Activated CD8-positive, alpha-beta memory T cell treated with anti-CD3 and anti-CD28 coated beads, Interleukin-2, amount 50 U/mL, for 4 hours (primary cell): ENCODE measurements around the gene IQGAP2.
"Not testable (repeated sequence)": the region's sequence is repeated elsewhere in the genome, so short reads cannot be mapped to it uniquely, and the experiment has no call there.

Experiments
- DNase-seq: peaks from one replicate; pipeline ENCODE4 v3.0.0-alpha.2; 2020

Gene IQGAP2

DNA sequence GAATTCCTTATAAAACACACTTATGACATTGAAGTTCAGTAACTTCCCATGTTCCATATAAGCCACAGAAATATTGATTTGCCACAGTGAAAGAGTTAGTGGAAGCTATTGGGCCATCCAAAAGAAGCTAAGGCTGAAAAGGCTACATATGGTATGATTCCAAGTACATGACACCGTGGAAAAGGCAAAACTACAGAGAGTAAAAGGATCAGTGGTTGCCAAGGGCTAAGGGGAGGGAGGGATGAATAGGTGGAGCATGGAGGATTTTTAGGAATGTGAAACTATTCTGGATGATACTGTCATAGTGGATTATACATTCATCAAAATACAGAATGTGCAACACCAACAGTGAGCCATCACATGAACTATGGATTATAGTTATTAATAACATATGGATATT, 110.4 kb downstream of the IQGAP2 start:
- DNase-seq, result no peak

GRCh38 chr5:76514292-76514691, 111.2 kb downstream of the IQGAP2 start:
- DNase-seq, result no peak

GRCh38 chr5:76514713-76515112, 111.6 kb downstream of the IQGAP2 start:
- no peak for DNase-seq

DNA sequence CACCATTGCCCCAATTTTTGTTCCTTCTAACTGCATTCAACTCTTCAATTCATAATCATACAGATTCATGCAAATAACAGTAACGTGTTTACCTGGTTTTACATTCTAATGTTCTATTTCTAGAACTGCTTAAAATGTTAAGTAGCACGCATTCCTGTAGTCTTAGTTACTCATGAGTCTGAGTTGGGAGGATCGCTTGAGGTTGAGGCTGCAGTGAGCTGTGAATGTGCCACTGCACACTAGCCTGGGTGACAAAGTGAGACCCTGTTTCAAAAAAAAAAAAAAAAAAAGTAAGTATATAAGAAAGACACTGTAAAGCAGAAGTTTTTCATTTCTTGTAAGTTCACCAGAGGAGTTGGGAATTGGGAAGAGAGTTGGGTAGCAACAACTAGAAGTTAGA, 114.2 kb downstream of the IQGAP2 start:
- no peak for DNase-seq

DNA sequence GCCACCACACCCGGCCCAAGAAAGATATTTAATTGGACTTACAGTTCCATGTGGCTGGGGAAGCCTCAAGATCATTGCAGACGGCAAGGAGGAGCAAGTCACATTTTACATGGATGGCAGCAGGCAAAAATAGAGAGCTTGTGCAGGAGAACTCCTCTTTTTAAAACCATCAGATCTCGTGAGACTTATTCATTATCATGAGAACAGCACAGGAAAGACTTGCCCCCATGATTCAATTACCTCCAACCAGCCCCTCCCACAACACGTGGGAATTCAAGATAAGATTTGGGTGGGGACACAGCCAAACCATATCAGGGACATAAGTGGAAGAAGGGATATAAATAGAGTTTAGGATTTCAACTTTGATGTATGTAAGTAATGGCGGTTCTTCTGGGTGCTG, 115.2 kb downstream of the IQGAP2 start:
- not testable (repeated sequence) for DNase-seq

DNA sequence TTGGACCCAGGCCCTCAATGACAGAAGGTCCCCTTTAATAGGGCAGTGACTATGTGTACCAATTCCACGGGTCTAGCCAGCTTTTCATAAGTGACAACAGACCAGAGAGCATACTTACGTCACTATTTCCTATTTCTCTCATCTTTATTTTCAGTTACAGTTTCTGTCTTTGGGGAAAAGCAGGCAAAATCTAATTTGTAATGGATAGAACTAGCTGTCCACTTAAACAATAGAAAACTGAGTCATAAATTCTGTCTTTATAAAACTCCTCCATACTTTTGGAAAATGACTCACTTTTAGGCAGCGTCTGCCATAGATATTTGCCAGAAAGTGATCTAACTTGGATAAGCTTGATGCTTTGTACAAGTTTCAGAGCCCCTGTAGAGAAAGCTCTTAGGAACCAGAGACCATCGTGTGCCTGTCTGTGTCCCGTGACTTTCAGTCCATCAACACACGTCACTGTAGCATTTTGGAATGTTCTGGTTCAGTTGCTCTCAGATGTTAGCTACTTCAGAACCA, 118.2 kb downstream of the IQGAP2 start:
- DNase-seq, result no peak

DNA sequence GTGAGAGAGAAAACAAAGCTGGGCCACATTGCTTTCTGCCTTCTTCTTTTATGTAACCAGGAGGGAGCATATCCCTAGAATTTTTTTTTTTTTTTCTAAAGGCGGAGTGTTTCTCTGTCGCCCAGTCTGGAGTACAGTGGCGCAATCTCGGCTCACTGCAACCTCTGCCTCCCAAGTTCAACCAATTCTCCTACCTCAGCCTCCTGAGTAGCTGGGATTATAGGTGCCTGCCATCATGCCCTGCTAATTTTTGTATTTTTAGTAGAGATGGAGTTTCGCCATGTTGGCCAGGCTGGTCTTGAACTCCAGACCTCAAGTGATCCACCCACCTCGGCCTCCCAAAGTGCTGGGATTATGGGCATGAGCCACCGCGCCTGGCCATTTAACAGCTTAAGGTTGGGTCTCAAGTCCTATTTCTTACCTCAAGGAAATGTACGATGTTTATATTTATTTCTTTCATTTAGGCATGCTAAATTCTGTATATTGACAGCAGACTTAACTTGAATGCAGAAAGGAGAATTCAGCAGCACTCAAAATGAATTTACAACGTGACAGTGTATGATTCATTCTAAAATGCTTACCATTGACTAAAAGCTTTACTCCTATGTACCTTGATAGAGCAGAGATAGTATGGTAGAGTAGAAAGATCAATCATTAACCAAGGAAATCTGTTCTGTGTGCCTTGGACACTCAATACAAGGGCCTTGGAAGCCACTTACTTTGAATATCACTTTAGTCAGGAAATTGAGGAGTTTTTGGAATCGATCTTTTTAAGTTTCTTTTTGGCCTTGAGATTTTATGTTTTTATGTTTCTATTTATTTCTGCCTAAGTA, 119.2 kb downstream of the IQGAP2 start:
- DNase-seq, result no peak

DNA sequence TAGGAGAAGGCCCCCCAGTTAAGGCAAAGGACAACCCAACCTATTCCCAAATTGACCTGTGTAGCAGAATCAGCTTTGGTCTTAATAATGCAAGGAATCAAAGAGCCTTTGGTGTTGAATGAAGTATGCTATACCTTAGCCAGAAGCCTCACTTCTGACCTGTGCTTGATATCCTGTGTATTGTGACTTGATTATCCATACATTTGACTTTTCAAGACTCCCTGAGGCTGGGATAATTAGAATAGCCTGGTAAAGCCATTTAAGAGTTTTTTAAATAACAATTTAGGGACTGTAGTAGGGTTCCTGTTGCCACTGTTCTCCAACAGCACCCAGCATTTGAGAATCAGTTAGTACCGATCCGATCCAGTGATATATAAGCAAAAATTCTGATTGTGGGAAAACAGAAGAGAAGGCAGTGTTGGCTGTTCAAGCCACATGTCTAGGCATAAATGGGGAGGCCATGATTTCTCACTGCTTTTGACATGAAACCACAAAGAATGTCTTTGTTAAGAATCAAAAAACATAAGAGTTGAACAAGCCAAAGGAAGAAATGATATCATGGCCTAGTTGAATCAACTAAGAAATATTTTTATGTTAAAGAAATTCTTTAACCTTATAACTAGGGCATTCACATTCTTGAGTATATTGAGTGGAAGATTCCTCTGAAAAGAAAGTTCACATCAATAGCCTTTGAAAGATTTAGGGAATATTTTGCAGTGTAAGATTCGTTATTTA, 121.2 kb downstream of the IQGAP2 start:
- DNase-seq, result no peak

DNA sequence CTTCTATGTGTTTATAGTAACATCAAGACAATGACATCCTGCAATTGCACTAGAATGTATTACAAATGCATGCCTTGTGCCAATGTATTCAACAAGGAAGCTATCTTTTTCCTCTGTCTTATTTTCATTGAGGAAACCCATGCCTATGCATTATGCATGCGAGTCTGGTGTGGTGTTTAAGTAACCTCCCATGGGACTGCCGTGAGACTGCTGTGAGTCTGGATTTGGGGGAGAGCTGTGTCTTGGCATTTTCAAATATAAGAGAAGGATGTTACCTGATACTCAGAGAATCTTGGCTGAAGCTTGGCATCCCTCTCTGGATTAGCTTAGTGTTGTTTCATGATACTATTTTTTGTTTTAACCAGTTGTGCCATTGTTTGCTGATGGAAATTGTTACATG, 121.8 kb downstream of the IQGAP2 start:
- no peak for DNase-seq

DNA sequence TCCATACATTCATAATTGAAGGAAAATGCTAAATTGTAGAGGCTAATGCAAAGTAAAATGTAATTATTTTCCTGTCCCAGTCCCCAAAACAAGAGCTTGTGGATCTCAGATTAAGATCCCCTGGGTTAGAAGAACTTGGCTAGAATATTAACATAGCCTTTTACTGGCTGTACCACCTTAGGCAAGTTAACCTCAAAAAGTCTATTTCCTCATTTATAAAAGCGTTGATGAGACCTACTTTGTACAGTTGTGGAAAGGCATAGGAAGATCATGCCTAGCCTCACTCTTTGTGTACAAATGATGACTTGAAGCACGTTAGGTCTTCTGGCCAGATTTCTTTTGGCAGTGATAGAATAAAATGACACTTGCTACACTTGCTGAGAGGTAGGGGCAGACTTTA, 122.9 kb downstream of the IQGAP2 start:
- no peak for DNase-seq

DNA sequence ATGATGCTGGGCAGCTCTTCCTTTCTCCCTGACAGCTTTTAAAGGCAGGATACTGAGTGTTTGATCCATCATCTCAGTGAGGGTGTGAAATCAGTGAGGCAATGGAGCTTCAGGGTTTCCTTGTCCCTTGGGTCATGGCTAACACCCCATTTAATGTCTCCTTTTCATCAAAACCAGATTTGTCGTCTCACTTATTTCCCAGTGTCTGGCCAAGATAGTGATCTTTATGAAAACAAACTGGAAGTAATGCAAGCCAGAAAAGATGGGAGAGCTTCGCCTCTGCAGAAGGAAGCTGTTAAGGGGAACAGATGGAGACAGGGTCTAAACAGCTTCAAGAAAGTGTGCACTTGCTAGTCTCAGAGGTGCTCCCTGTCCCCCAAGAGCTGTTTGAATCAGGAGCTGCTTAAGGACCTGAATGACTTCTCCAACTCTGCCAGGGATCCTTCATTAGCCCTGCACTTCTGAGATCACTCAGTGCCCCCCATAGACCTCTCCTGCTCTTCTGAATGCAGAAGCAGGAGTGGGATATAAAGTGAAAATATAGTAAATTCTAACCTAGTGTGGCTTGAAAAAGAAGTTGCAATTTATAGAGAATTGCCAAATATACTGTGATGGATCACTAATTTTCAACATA, 124.0 kb downstream of the IQGAP2 start:
- DNase-seq, result no peak

DNA sequence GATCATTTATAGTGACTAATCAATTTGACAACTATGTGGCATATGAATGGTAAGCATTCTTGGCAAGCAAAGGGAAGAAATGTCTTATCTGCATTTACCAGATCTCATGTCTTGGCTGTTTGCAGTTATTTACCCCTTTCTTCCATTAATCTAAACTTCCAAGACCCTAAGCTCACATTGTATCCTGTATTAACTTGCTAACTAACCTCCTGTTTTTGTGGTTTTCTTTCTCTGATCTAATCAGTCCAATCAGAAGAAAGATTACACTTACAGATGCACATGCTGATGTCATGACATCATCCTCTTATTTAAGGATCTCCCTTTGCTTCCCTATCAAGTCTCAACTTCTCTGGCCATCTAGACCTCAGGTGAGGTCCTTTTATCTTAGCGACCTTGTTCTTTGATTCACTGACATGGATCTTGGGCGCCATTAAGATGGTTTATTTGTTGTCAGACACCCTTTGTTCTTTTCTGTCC, 124.6 kb downstream of the IQGAP2 start:
- no peak for DNase-seq

DNA sequence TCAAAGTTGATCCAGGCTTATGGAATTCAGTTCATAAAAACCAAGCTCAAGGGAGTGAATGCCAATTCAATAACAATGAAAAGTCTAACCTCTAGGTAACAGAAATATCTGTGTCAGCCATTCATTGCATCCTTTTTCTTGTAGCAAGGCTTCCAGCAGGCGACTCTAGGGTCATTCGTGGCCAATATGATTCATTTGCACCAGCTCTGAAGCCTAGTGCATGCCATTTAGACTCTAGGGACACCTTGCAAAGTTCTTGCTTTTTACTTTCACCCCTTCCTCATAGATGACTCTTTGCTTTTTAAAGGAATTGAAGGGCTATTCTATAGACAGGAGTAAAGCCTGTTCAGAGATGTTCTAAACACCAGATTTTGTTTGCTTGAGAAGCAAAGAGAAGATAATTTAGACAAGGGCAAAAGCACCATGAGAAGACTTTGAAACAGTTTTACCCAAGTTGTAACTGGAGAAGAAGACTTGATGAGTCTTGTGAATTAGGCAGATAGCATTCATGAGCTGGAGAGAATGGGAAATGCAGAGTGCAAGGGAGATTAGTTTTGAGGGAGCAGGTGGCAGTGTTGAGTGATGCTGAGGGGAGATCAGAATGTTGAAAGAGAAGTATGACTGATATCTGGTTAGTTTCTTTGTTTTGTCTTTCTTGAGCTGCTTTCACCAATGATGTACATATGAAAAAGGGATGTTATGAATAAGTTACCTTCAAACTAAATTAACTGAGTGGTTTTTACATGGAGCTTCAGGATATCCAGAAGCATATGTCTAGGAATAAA, 125.7 kb downstream of the IQGAP2 start:
- no peak for DNase-seq

DNA sequence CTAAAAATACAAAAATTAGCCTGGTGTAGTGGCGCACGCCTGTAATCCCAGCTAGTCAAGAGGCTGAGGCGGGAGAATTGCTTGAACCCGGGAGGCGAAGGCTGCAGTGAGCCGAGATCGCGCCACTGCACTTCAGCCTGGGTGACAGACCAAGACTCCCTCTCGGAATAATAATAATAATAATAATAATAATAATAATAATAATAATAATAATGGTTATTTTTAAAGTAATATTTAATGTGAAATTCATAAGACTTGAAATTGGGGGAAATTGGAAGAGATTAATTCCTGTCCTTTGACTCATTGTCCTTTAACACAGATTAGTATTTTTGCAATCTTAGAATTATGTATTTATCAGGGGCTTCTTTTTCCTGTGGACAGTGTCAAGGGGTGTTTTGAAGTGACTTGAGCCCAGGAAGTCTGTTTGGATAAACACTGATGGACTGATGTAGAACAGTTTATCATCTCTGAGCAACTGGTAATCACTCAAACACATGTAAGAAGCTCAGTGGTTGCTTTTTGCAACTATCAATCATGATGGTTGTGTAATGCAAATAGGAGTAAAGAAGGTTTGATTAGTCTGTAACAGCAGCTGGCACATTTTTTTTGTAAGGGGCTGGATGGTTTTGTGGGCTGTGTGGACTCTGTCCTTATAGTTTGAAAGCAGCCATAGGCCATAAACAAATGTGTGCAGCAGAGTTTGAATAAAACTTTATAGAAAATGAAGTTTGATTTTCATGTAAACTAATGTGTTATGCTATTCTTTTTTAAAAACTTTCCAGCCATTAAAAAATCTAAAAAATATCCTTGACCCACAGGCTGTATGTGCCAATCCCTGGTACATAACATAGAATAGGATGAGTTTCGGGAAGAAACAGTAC, 126.6 kb downstream of the IQGAP2 start:
- DNase-seq, result no peak

DNA sequence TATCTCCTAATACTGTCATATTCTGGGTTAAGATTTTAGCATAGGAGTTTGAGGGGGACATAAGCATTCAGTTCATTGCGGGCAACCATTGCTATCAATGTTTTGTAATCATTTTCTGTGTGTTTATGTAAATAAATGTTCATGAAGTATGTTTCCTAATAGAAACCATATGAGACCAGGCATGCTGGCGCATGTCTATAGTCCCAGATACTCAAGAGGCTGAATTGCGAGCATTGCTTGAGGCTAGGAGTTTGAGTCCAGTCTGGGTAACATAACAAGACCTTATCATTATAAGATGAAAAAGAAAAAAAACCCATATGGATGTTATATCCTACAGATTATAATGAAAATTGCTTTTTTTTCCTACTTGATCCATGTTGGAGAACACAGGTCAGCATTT, 129.0 kb downstream of the IQGAP2 start:
- no peak for DNase-seq

DNA sequence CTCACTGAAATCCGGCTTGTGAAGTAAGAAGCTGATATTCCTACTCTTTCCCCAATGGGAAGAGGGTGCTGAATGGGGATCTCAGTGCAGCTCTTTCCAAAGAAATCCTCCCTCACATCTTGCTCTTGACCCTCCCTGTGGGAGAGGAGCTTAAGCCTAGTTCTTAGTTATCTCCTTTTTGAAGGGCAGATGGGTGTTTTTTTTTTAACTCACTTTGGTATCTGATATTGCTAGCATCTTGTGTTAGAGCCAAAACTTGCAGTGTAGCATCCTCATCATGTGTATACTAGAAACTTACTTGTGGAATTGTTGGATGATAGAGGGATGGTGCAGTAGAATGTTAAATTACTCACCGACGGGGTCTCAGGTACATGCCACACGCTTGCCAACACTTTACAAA, 129.9 kb downstream of the IQGAP2 start:
- DNase-seq, result no peak

- no peak for DNase-seq
Observed at GRCh38 chr5:76535577-76535976, 132.5 kb downstream of the IQGAP2 start.

GRCh38 chr5:76537073-76537543, 134.0 kb downstream of the IQGAP2 start:
- no peak for DNase-seq

DNA sequence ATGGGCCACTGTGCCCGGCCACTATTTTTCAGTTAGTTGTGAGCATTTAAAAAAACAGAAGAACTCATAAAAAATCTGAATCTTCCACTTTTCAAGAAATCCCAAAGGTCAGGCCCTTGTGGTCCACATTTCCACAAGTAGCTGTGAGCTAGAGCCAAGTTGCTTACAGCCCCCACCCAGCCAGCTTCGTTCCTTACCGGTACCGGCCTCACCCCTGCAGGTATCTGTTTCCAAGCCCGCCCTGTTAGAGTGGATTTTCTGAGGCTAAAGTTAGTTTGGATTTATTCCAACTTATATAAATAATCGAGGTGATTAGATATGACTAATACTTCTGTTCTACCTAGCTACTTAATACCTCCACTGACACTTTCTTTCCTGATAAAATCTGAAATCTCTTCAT, 139.2 kb downstream of the IQGAP2 start:
- DNase-seq, result no peak

- DNase-seq, result peak; percentile 51
Observed at GRCh38 chr5:76542887-76543690, 140.0 kb downstream of the IQGAP2 start.
